Vagina (tissue), 2 donors: ENCODE data around the gene ADI1.
A peak's percentile ranks its signal among the peaks of the same experiment; 100 is the strongest.

Experiments used
- CTCF ChIP-seq, 3 experiments: fragments of 450-650 bp in 2 of 3; fragments of 200-600 bp in 1 of 3; sonication (generic) in 1 of 3; IDR thresholded peaks; one replicate each; pipeline ENCODE4 v1.5.1; 2017 to 2019; ENCODE audit warnings: antibody characterized with exemption in 3 of 3, mild to moderate bottlenecking in 2 of 3, moderate library complexity in 2 of 3
- POLR2A ChIP-seq, 2 donors: fragments of 450-650 bp; IDR thresholded peaks; one replicate each; pipeline ENCODE4 v1.6.1; 2017; ENCODE audit warnings: antibody characterized with exemption in 2 of 2, mild to moderate bottlenecking in 2 of 2, moderate library complexity in 2 of 2
- POLR2AphosphoS5 ChIP-seq, 2 donors: sonication (generic); formaldehyde crosslinking; IDR thresholded peaks; one replicate each; pipeline ENCODE4 v1.9.0; 2017; ENCODE audit warnings: antibody characterized with exemption in 2 of 2, mild to moderate bottlenecking in 2 of 2, low read depth in 1 of 2; ENCODE audit not compliant: insufficient read depth in 1 of 2

GRCh38 chr2:3492951-3493614 is 26.2 kb downstream of the ADI1 start:
- TF ChIP-seq CTCF (IDR thresholded peaks at IDR 0.05) = no peak
- no peak for TF ChIP-seq POLR2A (IDR thresholded peaks at IDR 0.05)
- TF ChIP-seq POLR2AphosphoS5 (IDR thresholded peaks at IDR 0.05; ENCODE audit: insufficient read depth in 1 of 2, low read depth in 1 of 2) = peak in 1 of 2 donors; percentile 20
